HG03108 (cell line): ENCODE measurements around the gene ZG16B.

ENCODE experiments used
- ATAC-seq: cut with Tn5 transposase; IDR thresholded peaks from one replicate; pipeline ENCODE4 v1.9.1; 2021; ENCODE audit warnings: moderate library complexity; ENCODE audit not compliant: unreplicated experiment

ZG16B gene

DNA sequence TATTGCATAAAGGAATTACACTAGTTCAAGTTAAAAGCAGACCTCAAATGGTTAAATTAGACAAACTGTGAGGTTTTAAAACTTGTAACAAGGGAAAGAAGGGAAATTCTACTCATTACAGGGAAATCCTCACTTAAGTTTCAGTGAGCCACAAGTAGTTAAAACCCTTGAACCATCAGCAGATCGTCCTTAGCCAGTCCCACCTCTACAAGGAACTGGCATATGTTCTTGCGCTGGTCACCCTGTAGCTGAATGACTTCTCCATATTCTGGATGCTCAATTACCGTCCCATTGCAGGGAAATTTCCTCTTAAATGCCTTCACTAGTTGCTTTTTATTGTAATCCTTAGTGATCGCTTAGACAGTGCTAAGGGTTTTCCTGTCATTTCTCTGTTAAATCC is 7.6 kb upstream of the ZG16B start:
- no peak for ATAC-seq

DNA sequence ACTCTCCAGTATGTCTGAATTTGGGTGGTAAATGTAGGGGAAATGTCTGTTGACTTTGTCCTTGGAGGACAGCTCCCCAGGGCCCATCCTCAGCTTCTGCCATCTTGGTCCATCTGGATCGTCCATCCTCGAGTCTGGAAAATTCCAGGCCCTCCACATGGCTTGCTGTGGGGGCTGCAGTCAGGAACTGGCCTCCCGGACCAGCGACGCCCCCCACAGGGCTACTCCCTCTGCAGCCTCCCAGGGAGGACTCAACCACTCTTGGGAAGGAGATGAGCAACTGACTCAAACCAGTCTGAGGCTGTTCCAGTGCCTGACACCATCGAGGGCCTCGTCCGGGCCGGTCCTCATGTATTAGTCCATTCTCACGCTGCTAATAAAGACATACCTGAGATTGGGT is 5.5 kb upstream of the ZG16B start:
- ATAC-seq: no peak

DNA sequence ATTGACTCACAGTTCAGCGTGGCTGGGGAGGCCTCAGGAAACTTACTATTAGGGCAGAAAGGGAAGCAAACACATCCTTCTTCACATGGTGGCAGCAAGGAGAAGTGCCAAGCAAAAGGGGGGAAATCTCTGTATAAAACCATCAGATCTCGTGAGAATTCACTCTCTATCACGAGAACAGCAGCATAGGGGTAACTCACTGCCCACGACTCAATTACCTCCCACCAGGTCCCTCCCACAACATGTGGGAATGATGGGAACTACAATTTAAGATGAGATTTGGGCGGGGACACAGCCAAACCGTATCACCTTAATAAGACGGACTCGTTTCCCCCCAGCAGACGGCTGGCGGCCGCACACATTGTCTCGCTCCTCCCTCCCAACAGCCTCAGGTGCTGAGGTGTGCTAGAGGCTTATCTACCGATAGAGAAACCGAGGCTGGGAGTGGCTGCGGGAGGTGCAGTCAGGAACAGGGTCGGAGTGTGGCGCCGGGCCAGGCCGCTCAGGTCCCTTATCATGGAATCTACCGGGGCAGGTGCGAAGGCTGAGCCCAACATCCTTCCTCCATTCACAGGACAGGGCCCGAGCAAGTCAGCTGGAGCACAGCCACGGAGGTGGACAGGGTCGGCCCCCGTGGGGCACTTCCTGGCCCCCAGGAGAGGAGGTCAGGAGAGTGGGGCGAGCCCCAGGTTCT is 4.9 kb upstream of the ZG16B start:
- ATAC-seq: no peak

DNA sequence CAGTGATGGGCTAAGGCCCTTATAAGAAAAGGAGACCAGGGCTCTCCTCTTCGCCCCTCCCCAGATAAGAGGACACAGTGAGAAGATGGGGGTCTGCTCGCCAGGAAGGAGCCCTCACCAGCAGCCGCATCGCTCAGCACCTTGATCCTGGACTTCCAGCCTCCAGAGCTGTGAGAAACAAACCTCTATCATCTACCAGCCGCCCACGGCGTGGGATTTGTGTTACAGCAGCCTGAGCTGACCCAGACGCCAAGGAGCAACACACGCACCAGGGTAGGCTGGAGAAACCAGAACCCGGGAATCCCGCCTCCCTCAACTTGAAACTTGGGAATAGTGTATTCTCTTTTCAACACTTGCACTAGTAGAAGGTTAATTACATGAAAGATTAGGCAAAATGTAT is 4.2 kb upstream of the ZG16B start:
- ATAC-seq: no peak

DNA sequence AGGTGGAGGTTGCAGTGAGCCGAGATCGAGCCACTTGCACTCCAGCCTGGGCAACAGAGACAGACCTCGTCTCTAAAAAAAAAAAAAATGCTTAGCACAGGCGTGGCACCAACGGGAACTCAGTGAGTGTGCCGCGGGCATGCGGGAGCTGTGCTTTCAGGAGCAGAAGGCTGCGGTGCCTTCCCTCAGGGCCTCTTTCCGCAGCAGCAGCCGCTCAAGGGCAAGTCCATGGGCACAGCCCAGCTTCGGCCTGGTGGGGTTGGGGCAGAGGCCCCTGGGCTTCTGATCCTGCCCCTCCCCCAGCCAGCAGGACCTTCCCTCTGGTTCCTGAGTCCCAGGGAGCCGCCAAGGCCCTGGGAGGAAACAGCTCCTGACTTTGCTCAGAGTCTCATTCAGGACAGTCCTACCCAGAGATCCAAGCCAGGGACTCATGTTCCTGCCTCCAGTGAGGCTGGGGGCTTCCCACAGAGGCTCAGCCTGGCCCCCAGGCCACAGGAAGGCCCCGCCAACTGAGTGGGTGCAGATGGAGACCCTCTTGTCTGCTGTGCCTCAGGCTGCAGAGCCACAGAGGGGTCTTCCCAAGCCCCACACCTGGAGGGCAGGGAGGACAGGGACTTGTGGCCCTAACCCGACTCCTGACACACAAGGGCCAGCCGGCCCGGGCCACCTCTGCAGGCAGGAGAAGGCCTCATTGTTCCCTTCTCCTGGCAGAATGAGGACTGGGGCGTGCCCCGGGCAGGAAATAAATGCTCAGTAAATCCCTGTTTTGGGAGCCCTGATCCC is 3.3 kb upstream of the ZG16B start:
- ATAC-seq: no peak

DNA sequence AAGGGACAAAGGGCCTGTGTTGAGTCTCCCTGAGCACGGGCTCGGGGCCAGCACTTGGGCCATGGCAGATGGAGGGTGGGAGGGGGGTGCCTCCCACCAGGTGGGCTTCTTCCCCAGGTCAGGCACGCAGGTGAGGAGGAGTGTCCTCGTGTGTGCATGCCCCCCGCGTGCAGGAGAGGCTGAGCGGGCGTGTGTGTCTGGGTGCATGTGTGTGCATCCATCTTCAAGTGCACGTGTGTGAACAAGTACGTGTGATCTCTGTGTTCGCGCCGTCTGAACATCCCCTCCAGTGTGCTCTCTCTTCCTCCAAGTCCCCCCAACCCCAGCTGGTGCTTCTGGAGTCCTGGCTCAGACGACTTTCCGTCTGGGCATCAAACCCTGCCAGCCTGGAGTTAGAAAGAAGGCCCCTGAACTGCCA is 2.7 kb upstream of the ZG16B start:
- no peak for ATAC-seq

DNA sequence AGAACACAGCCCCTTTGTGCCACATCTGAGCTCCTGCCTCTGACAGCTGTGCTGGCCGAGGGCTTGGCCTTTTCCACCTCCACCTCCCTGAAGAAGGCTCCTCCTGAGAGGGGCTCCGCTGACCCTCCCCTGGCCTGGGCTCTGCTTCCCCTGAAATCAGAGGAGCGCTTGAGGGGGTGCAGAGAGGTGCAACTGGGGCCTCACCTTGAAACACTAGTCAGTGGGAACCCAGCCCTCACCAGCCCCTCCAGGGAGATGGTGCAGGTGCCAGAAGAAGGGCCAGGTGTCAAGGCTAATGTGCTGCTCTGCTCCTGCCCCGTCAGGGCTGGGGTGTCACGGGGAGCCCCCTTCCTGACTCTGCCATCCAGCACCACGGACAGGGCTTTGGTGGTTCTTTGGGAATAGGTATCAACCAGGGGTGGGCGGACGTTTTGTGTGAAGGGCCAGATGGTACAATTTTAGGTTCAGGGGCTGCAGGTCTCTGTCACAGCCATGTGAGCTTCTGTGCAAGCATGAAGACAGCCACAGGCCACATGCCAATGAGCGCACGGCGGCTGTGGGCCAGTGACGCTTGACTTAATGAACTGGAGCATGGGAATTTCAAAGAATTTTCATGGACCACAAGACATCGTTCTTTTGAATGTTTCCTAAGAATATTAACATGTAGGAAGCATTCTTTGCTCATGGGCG is 2.1 kb upstream of the ZG16B start:
- ATAC-seq: no peak

DNA sequence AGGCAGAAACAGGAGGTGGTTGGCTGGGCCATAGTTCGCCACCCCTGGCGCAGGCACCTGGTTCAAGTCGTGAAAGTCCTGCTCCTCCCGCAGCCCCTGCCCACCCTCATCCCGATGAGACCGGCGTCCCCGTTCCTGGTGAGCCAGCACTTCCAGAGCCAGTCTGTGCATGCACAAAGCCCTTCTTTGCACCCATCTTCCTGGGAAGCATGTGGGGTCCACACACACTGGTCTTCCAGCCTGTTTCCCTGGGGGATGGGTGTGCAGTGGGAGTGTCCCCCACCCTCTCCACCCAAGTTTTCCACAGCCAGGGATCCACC is 1.6 kb upstream of the ZG16B start:
- ATAC-seq: no peak

DNA sequence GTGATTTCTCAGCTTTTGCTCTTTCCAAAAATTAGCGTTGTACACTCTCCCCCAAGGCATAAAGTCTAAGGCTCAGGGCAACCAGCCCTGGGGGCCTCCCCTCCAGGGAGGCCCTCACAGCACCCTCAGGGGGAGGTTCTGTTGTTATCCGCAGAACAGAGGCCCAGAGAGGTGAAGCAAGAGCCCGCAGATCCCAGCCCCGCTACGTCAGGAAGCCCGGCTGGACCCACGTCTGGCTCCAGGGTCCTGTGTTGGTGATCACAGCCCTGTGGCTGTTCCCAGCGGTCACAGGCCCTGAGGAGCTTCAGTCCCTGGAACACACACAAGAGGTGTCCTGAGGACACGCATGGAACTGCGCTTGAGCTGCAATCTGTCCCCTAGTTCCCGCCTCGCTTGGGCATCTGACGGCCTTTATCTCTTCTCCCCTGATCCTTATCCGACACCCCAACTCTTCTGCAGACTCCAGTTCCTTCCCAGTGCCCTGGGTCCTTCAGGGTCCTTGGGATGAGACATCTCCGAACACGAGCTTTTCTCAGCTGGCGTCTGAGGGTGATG is 1.1 kb upstream of the ZG16B start:
- no peak for ATAC-seq

DNA sequence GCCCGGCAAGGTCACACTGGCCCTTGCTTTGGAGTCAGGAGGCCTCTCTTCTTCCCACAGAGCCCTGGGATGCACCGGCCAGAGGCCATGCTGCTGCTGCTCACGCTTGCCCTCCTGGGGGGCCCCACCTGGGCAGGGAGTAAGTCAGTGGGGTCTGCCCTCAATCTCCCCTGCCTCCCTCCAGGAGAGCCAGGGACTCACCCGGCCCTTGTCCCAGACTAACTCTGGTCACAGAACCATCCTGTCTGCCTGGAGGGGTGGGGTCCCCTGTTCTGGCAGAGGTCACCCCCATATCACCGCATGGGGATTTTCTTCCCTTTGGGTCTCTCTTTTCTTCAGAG is 222 bp downstream of the ZG16B start:
- no peak for ATAC-seq

DNA sequence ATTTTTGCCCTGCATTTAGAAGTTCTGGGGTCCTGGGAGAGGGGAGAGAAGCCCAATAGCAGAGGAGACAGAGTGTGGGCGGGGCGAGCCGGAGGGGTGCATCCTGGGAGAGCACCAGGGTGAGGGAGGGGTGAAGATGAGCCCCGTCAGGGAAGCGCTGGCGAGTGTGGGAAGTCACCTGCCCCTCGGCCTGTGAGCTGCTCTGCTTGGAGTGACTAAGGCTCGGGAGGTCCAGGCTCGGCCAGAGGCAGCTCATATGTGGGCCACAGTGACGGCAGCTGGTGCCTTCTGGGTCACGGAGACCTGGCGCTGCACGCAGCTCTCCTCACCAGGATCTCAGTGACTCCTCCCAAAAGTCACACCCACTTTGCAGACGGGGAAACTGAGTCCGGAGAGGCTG is 1.1 kb downstream of the ZG16B start:
- no peak for ATAC-seq

DNA sequence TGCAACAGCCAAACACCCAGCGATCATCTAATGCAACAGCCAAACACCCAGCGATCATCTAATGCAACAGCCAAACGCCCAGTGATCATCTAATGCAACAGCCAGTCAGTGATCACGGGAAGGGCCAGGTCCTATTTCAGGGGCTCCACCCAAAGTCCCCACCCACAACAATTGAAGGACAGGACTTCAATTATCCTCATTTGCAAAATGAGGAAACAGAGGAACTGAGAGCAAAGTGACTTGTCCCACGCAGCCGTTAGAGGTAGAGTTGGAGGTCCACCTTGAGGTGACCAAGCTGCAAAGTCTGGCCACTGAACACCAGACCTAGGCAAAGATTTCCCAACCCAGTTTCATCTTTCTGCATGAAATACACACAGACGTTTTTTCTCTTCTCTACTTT is 3.7 kb downstream of the ZG16B start:
- no peak for ATAC-seq

DNA sequence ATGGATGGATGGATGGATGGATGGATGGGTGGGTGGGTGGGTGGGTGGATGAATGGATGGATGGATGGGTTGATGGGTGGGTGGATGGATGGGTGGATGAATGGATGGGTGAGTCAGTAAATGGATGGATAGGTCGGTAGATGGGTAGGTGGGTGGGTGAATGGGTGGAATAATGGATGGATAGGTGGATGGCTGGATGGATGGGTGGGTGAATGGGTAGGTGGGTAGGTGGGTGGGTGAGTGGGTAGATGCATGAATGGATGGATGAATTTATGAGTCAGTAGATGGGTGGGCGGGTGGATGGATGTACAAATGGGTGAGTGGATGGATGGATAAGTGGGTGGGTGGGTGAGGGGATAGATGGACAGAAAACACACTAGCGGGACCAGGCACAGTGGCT is 4.9 kb downstream of the ZG16B start:
- ATAC-seq: no peak

DNA sequence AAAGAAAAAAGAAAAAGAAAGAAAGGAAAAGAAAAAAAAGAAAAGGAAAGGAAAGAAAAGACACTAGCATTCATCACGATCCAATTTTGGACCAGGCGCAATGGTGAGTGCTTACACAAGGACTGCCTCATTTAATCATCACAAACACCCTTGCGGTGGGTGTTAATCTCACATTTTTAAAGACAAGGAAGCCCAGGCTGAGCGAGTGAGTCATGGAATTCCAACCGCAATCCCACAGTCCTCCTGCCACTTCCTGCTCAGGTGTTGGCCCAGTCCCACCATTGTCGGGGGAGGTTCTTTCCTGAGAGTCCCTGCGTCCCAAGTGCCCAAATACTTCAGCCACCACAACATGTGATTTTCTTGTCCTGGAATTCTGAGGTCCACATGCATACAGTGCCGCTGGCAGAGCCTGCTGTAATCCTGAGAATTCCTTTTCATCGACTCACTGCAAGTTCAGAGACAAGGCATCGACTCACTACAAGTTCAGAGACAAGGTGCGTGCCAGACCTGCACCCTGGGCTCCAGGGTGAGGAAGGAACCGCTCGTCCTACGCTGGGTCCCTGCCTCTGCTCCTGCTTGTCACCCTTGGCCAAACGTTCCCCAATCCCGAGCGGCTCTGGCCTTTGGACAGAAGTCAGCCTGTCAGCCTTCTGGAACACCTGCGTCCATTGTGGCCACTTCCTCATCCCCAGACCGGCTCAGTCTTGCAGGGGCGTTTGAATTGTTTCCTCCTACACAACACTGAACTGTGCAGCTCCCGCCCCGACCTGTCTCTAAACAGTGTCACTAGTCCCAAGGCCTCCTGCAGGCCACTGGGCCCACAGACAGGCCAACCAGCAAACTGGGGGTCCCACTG is 5.8 kb downstream of the ZG16B start:
- ATAC-seq: no peak

DNA sequence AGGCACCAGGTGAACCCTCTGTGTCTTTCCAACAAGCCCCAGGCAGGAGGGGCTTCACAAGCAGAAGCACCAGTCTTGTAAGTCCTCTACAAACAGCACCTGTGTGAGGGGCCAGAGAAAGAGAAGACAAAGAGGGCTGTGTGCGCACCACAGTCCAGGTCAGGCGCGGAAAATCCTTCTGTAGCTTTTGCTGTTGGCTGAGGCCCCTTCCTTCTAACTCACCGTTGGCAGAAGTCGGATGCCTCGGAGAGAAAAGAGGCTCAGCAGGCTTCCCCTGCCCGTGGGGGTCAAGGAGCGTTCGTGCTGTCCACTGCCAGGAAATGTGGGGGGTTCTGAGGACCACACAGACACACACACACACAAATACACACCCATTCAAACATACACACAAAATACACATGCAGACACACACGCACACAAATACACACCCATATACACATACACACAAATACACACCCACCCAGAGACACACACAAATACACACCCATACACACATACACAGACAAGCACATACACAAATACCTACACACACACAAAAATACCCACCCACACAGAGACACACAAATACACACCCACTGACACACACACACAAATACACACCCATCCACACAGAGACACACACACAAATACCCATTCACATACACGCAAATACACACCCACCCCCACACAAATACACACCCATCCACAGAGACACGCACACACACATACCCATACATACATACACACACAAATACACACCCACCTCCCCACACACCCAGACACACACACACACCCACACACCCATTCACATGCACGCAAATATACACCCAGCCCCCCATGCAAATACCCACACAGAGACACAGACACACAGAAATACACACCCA is 6.8 kb downstream of the ZG16B start:
- ATAC-seq: no peak

DNA sequence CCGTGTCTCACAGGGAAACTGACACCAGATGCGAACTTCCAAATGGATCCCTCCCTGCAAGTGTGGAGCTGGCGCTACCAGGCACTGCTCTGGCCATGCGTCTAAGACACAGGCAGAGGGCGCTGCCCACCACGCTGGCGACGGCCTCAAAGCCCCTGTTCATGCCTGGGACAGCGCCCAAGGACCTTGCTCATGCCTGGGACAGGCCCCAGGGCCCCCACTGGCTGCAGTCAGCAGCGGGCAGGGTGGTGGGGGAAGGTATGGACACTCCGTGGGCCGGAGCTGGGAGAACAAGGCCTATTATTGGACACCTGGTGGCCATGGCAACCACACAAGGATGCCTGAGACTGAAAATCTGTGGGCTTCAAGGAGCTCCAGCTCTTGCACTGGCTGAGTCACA is 8.8 kb downstream of the ZG16B start:
- no peak for ATAC-seq

DNA sequence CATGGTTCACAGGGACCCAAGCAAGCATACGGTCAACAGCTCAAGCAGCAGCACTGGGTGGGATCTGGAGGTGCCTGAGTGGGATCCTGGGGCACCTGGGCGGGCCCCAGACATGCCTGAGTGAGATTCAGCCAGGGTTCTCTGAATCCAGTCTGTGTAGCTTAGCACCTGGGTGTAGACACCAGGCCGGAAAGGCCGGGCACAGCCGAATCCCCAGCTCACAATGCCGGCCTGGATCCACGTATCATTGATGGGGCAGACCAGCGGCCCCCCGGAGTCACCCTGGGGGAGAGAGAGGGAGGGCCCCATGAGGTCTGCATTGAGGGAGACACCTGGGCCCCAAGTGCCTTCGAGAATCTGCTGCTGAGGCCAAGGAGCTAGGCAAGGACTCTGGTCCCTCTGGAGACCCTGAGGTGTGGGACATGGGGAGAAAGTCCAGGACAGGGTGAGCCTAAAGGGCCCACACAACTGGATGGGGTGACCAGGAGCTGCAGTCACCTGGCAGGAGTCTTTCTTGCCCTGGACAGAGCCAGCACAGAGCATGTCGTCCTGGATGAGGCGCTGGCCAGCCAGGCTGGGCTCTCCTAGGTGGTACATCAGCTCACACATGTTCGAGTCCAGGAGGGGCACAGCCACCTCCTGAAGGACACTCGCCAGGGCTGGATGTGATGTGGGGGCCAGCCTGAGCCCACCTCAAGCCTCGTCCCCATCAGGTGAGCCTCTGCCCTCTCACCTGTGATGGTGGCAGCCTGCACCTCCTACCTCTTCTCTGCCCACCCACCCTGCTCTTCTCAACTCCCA is 9.7 kb downstream of the ZG16B start:
- ATAC-seq: no peak

DNA sequence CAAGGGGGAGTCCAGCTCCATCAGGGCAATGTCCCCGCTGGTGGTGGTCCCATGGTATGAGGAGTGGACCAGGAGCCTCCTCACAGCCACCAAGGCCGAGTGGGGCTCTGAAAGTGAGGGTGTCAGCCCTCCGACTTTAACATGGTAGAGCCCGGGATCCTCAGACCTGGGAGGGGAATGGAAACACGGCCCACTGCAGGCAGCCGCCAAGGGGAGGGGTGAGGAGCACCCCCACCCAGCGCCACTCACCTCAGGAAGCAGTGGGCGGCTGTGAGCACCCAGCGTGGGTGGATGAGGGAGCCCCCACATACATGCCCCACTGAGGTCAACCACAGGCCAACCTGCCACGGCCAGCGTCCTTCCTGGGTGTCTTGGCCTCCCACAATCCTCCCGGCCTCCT is 10.8 kb downstream of the ZG16B start:
- ATAC-seq: no peak

DNA sequence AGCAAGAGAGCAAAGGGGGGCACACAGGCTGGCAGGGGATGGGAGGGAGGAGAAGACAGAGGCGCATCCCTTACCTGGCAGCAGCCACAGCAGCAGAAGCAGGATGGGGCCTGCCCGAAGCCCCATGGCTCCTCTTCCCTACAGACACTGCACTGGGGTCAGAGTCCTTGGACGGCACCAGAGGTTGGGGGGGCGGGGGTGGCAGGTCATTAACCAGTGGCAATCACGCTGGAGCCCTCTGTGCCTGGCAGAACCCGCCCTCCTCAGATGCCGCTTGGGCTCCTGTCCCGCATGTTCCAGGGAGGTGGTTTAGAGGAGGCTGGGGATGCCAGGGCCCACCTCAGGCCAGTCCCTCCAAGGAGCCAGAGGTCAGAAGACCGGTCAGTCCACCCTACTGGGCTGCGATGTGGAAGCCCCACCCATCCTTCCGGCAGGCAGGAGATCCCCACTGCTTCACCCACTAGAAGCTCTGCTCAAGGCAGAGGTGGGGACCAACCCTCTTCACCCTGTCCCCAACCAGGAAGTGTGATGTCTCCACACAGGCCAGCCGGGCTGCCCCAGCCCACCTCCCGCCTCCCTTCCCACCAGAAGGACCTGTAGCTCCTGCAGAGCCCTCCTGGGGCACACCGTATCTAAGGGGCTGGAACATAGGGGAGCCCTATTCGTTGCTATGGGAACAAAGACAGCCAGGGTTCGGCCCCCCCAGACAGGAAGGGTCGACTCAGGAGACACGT is 11.7 kb downstream of the ZG16B start:
- no peak for ATAC-seq
